Measurements from ENCODE around the gene ARHGAP44.
"Not testable (repeated sequence)": the region's sequence is repeated elsewhere in the genome, so short reads cannot be mapped to it uniquely, and the experiment has no call there.

The ARHGAP44 gene

DNA sequence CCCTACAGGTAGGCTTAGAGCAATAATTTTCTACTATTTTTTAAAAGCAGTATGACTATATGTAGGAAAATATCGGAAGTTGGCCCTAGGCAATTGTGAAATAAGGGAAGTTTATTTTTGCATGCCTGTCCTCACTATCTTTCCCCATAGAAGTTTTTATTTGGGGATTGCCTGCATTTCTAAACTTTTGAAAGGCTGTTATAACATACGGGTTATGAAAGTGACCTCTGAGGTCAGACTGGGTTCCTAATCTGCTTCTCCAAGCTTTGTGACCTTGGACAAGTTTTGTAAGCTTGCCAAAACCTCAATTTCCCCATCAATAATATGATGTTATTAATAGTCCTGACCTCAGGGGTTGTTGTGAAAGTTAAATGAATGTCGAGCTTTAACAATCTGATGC lies 67.1 kb downstream of the ARHGAP44 start:
- TF ChIP-seq, protein P1, sequence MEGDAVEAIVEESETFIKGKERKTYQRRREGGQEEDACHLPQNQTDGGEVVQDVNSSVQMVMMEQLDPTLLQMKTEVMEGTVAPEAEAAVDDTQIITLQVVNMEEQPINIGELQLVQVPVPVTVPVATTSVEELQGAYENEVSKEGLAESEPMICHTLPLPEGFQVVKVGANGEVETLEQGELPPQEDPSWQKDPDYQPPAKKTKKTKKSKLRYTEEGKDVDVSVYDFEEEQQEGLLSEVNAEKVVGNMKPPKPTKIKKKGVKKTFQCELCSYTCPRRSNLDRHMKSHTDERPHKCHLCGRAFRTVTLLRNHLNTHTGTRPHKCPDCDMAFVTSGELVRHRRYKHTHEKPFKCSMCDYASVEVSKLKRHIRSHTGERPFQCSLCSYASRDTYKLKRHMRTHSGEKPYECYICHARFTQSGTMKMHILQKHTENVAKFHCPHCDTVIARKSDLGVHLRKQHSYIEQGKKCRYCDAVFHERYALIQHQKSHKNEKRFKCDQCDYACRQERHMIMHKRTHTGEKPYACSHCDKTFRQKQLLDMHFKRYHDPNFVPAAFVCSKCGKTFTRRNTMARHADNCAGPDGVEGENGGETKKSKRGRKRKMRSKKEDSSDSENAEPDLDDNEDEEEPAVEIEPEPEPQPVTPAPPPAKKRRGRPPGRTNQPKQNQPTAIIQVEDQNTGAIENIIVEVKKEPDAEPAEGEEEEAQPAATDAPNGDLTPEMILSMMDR (IDR thresholded peaks at IDR 0.05; ENCODE audit: borderline replicate concordance, control extremely low read depth, extremely low read depth, insufficient read depth, missing control alignments), result no peak
- no peak for DNase-seq (ENCODE audit: low spot score)
- in situ Hi-C loops (cut with MboI; ENCODE audit: low sequenced_read_pairs, unreplicated experiment), result no loop called here

DNA sequence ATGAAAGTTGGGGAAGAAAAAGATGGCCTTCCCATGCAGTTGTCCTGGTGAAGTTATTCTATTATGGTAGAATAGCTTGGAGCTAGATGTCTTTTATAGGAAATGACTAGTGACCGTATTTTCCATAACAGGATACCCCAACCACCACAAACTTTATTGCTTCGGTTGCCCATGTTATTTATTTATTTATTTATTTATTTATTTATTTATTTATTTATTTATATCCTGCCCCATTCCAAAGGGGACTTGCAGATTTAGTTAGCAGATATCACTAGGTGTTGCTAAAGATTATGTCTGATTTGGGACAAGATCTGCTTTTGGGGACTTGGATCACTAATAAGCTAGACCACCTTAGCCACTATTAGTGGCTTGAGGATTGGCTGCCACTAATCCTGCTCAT lies 68.3 kb downstream of the ARHGAP44 start:
- DNase-seq (ENCODE audit: low spot score), result no peak
- in situ Hi-C loops (cut with MboI; ENCODE audit: low sequenced_read_pairs, unreplicated experiment), result no loop called here
- TF ChIP-seq, protein P1 (IDR thresholded peaks at IDR 0.05; ENCODE audit: borderline replicate concordance, control extremely low read depth, extremely low read depth, insufficient read depth, missing control alignments), result no peak

DNA sequence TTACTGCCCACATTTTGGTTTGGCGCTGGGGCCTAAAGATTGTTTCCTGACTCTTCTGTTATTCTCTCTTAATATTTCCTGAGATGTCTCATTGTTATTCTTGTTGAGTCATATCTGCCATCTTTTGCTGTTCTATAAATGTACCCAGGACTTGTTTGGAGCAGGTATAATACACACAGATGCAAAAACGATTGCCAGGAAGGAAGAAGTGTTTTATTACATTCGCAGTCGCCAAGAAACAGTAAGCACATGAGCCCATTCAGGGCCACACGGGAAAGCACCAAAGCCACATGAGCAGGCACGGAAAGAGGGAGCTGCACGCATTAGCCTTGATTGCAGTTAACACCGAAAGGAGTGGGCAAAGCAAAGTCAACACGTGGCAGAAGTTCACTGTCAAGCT lies 70.2 kb downstream of the ARHGAP44 start:
- TF ChIP-seq, protein P1 (IDR thresholded peaks at IDR 0.05; ENCODE audit: borderline replicate concordance, control extremely low read depth, extremely low read depth, insufficient read depth, missing control alignments), result no peak
- in situ Hi-C loops (cut with MboI; ENCODE audit: low sequenced_read_pairs, unreplicated experiment), result no loop called here
- DNase-seq (ENCODE audit: low spot score), result peak; percentile 45

DNA sequence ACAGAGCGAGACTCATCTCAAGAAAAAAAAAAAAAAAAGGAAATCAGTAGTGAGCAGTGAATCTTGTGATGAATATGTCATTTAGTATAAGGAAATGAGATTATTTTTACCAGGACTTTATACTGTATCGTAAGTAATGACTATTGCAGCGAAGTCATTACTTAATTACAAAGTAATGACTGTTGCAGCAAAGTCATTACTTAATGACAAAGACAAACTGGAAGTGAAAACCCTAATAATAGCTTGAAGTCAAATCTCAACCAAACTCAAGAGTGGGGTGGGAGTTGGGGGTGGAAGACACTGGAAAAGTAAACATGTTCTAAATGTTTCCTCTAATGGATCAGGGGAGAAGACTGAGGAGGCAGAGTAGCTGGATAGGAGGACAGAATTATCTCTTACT lies 76.5 kb downstream of the ARHGAP44 start:
- DNase-seq (ENCODE audit: low spot score), result no peak
- TF ChIP-seq, protein P1 (IDR thresholded peaks at IDR 0.05; ENCODE audit: borderline replicate concordance, control extremely low read depth, extremely low read depth, insufficient read depth, missing control alignments), result no peak
- in situ Hi-C loops (cut with MboI; ENCODE audit: low sequenced_read_pairs, unreplicated experiment), result no loop called here

DNA sequence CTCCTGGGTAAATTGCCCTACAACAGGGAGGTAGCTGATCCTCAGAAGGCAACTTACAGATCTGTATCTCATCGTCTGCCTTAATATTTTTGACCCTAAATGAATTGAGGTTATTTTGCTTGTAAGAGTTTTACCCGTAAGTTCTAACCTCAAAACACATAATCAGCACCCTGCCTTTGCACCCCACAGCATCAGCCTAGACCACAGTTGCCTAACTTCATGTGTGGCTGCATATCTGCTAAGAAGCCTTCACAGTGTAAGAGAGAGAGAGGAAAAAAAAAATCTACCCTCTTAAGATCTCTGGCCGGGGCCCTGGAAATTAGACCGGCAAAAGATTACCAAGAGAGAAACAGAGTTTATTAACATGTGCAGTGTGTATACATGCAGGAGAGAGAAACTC lies 76.9 kb downstream of the ARHGAP44 start:
- TF ChIP-seq, protein P1 (IDR thresholded peaks at IDR 0.05; ENCODE audit: borderline replicate concordance, control extremely low read depth, extremely low read depth, insufficient read depth, missing control alignments), result no peak
- DNase-seq (ENCODE audit: low spot score), result no peak
- in situ Hi-C loops (cut with MboI; ENCODE audit: low sequenced_read_pairs, unreplicated experiment), result no loop called here

DNA sequence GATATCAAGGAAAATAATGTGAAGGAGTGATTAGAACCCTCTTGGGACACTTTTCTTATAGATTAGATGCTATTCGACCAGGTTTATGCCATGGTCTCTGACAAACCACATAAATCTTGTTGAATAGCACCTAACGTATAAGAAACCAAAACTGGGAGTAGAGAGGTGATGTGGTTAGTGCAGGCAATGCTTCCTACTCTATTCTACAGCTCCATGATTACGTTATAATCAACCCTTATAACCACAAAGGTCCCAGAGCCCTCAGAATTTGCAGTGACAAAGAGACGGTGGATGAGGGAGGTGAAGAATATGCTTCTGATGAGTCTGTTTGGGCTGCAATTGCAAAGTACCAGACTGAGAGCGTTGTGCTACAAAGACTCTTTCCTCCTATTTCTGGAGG lies 78.4 kb downstream of the ARHGAP44 start:
- DNase-seq (ENCODE audit: low spot score), result no peak
- in situ Hi-C loops (cut with MboI; ENCODE audit: low sequenced_read_pairs, unreplicated experiment), result no loop called here
- TF ChIP-seq, protein P1 (IDR thresholded peaks at IDR 0.05; ENCODE audit: borderline replicate concordance, control extremely low read depth, extremely low read depth, insufficient read depth, missing control alignments), result no peak

DNA sequence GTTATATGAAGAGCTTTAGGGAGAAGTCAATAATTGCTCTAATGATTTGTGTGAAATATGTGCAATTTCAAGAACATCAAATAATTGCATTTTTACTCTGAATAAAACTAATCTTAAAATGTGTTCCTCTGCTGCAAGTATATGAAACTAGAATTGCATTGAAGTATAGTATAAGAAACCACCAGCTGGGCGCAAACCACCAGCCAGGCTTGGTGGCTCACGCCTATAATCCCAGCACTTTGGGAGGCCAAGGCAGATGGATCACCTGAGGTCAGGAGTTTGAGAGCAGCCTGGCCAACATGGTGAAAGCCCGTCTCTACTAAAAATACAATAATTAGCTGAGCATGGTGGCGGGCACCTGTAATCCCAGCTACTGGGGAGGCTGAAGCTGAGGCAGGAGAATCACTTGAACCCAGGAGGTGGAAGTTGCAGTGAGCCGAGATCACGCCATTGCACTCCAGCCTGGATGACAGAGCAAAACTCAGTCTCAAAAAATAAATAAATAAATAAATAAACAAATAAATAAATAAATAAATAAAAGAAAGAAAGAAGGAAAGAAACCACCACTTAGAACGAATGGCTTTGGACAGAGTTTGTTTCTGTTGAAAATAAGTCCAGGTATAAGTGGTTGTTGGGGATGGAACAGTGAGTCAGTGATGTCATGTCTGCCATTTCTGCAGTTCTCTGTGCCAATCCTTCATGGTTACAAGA lies 84.3 kb downstream of the ARHGAP44 start:
- DNase-seq (ENCODE audit: low spot score); in situ Hi-C loops (cut with MboI; ENCODE audit: low sequenced_read_pairs, unreplicated experiment): not testable (repeated sequence)
